Suprapubic skin (tissue), 4 donors: Measurements from ENCODE around the gene ABHD17A.

Experiments
- EP300 ChIP-seq: sonication (generic); formaldehyde crosslinking; IDR thresholded peaks from one replicate; pipeline ENCODE4 v1.6.1; 2017; ENCODE audit warnings: antibody characterized with exemption
- POLR2AphosphoS5 ChIP-seq, 3 donors: sonication (generic); formaldehyde crosslinking; IDR thresholded peaks; one replicate each; pipeline ENCODE4 v1.6.1; 2017; ENCODE audit warnings: antibody characterized with exemption in 3 of 3
- TF ChIP-seq, protein P1 (sequence below), 2 donors: fragments of 200-600 bp in 1 of 2; fragments of 450-650 bp in 1 of 2; sonication (generic) in 1 of 2; IDR thresholded peaks; one replicate each; pipeline ENCODE4 v1.5.1; 2016 to 2019; ENCODE audit warnings: antibody characterized with exemption in 2 of 2, mild to moderate bottlenecking in 1 of 2, moderate library complexity in 1 of 2

DNA sequence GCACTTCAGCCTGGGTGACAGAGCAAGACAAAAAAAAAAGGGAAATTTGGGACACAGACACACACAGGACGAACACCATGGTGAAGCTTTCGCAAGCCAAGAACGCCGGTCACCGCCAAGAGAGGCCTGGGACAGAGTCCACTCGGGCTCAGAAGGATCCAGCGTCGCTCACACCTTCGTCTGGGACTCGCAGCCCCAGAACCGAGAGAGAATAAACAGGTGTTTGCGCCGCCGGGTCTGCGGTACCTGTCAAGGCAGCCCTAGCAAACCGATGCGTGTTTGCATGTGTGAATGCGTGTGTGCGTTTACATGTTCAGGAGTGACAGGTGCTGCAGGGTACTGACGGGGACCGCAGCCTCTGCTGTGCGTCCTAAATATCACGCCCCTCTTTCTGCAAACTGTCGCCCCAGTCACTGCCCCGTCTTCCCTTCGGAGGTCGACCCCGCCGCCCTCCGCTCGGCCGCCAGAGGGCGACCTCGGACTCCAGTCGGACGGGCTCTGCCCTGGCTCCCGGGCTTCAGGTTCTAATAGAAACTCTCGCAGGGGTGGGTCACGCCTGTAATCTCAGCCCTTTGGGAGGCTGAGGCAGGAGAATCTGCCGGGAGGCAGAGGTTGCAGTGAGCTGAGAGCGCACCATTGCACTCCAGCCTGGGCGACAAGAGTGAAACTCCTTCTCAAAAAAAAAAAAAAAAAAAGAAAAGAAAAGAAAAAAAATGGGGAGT lies 43.9 kb upstream of the ABHD17A start:
- TF ChIP-seq, protein P1, sequence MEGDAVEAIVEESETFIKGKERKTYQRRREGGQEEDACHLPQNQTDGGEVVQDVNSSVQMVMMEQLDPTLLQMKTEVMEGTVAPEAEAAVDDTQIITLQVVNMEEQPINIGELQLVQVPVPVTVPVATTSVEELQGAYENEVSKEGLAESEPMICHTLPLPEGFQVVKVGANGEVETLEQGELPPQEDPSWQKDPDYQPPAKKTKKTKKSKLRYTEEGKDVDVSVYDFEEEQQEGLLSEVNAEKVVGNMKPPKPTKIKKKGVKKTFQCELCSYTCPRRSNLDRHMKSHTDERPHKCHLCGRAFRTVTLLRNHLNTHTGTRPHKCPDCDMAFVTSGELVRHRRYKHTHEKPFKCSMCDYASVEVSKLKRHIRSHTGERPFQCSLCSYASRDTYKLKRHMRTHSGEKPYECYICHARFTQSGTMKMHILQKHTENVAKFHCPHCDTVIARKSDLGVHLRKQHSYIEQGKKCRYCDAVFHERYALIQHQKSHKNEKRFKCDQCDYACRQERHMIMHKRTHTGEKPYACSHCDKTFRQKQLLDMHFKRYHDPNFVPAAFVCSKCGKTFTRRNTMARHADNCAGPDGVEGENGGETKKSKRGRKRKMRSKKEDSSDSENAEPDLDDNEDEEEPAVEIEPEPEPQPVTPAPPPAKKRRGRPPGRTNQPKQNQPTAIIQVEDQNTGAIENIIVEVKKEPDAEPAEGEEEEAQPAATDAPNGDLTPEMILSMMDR (IDR thresholded peaks at IDR 0.05): peak; percentile 84 to 92
- TF ChIP-seq POLR2AphosphoS5 (IDR thresholded peaks at IDR 0.05): peak in 1 of 3 donors; percentile 14
- TF ChIP-seq EP300: no peak
